ENCODE data around the gene NMT2.

NMT2 gene

DNA sequence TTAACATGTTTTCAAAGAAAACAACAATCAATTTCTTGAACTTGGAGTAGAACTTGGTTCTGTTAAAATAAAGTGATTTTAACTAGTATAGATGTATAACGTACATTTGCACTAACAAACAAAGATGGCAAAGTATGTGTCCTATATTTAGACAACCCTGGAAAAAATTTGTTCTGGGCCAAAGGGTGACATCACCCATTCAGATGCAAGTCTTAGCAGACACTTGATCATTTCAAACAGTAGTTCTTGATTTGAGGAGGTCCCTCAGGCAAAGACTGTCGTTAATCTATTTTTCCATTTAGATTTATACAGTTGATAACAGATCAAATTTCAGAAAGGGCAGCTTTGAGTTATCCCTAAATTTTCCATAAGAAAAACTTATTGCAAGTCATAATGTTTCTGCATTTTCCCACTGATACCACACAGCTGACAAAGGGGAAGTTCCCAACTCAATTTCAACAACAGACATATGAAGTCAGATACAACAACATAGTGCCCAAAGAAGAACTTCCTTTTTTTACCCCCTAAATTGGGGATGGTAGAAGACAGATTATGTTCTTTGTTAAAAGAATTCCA, 5.2 kb downstream of the NMT2 start:
- no peaks in the 10 kb centered on the region for H3K9me3 ChIP-seq
- H3K4me3 ChIP-seq (ENCODE audit: low read depth, low read length) = no peak overlapping the region
- TF ChIP-seq, protein P1, sequence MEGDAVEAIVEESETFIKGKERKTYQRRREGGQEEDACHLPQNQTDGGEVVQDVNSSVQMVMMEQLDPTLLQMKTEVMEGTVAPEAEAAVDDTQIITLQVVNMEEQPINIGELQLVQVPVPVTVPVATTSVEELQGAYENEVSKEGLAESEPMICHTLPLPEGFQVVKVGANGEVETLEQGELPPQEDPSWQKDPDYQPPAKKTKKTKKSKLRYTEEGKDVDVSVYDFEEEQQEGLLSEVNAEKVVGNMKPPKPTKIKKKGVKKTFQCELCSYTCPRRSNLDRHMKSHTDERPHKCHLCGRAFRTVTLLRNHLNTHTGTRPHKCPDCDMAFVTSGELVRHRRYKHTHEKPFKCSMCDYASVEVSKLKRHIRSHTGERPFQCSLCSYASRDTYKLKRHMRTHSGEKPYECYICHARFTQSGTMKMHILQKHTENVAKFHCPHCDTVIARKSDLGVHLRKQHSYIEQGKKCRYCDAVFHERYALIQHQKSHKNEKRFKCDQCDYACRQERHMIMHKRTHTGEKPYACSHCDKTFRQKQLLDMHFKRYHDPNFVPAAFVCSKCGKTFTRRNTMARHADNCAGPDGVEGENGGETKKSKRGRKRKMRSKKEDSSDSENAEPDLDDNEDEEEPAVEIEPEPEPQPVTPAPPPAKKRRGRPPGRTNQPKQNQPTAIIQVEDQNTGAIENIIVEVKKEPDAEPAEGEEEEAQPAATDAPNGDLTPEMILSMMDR (IDR thresholded peaks at IDR 0.05; ENCODE audit: low read depth, low read length) = no peak
- H3K36me3 ChIP-seq = no peaks in the 10 kb centered on the region
- H3K4me1 ChIP-seq = no peaks in the 10 kb centered on the region
- DNase-seq = no peak
- H3K27me3 ChIP-seq = no peaks in the 10 kb centered on the region

DNA sequence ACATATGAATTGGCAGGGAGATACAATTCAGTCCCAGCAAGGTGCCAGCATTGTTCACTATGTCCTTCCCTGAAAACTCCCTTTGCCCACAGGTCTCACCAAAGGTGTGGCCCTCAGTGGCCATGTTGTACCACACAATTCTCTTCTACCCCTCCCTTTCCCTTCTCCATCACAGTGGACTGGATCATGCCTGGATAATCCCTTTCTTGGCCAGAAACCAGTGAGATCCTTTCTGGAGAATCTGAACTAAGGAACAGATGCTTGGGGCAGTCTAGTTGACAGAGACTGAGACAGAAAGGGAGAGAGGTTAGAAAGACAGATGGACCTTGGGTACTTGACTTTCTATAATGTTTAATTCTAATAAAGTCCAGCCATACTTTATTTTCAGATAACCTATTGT, 9.5 kb downstream of the NMT2 start:
- no peaks in the 10 kb centered on the region for H3K36me3 ChIP-seq
- TF ChIP-seq, protein P1 (IDR thresholded peaks at IDR 0.05; ENCODE audit: low read depth, low read length) = no peak
- H3K4me1 ChIP-seq = no peaks in the 10 kb centered on the region
- no peak for DNase-seq
- no peaks in the 10 kb centered on the region for H3K9me3 ChIP-seq
- H3K27me3 ChIP-seq = no peaks in the 10 kb centered on the region
- no peak overlapping the region for H3K4me3 ChIP-seq (ENCODE audit: low read depth, low read length)

DNA sequence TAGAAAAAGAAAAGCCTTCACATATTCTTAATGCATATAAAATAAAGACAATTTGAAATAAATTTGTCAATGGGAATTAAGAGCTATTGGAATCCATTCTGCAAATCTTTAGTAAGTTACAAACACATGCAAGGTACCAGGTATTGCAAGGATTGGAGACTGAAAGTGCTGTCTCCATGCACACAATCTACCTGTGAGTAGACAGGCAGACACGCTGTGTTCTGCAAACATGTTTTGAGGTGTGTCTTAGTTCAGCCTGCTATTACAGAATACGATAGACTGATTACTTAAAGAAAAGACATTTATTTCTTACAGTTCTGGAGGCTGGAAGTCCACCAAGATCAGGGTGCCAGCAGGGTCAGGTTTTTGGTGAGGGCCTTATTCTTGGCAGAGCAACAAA, 10.0 kb downstream of the NMT2 start:
- no peaks in the 10 kb centered on the region for H3K27me3 ChIP-seq
- H3K9me3 ChIP-seq = no peaks in the 10 kb centered on the region
- H3K4me3 ChIP-seq (ENCODE audit: low read depth, low read length) = no peak overlapping the region
- TF ChIP-seq, protein P1 (IDR thresholded peaks at IDR 0.05; ENCODE audit: low read depth, low read length) = no peak
- no peak for DNase-seq
- no peaks in the 10 kb centered on the region for H3K36me3 ChIP-seq
- no peaks in the 10 kb centered on the region for H3K4me1 ChIP-seq

DNA sequence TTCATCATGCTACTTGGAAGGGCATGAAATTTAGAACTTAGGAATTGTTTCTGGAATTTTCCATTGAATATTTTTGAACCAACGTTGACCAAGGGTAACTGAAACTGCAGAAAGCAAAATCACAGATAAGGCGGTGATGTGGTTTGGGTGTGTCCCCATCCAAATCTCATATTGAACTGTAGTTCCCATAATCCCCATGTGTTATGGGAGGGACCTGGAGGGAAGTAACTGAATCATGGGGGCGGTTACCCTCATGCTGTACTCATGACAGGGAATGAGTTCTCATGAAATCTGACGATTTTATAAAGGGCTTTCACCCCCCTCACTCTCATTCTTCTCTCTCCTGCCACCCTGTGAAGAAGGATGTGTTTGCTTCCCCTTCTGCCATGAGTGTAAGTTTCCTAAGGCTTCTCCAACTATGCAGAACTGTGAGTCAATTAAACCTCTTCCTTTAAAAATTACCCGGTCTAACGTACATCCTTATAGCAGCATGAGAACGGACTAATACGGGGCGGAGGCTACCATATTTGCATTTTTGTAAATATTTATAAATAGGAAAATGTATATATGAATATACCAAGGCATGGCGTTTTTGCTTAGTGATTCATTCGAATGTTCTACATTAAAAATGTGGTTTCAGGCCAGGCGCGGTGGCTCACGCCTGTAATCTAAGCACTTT, 12.4 kb downstream of the NMT2 start:
- Histone ChIP-seq H3K4me3 (ENCODE audit: low read depth, low read length) (no peak overlapping the region), H3K36me3 (no peaks in the 10 kb centered on the region), H3K4me1 (no peaks in the 10 kb centered on the region)

DNA sequence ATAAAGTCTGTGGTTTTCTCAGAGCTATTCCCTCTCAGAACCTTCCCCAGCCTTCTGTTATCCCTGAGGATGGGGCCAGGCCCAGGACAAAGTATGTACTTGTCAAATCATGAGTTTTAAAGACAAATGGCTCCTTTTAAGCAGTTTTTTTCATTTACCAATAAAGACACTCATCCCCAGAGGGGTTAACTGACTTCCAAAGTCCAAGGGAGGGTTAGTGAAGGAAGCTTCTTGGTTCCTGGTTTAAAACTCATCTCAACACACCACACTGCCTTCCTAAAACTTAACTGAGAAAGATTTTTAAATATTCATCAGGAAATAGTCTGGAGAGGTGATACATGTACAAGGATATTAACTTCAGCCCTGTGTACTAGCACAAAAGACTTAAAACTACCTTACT, 15.9 kb downstream of the NMT2 start:
- no peaks in the 10 kb centered on the region for H3K9me3 ChIP-seq
- DNase-seq = no peak
- no peak overlapping the region for H3K4me3 ChIP-seq (ENCODE audit: low read depth, low read length)
- no peaks in the 10 kb centered on the region for H3K36me3 ChIP-seq
- H3K4me1 ChIP-seq = no peaks in the 10 kb centered on the region
- H3K27me3 ChIP-seq = no peaks in the 10 kb centered on the region
- TF ChIP-seq, protein P1 (IDR thresholded peaks at IDR 0.05; ENCODE audit: low read depth, low read length) = no peak

More for the DNA sequence above, 12.4 kb downstream of the NMT2 start:
- Histone ChIP-seq H3K27me3 (no peaks in the 10 kb centered on the region), H3K9me3 (no peaks in the 10 kb centered on the region)
- TF ChIP-seq, protein P1 (IDR thresholded peaks at IDR 0.05; ENCODE audit: low read depth, low read length) = no peak
- DNase-seq = no peak

DNA sequence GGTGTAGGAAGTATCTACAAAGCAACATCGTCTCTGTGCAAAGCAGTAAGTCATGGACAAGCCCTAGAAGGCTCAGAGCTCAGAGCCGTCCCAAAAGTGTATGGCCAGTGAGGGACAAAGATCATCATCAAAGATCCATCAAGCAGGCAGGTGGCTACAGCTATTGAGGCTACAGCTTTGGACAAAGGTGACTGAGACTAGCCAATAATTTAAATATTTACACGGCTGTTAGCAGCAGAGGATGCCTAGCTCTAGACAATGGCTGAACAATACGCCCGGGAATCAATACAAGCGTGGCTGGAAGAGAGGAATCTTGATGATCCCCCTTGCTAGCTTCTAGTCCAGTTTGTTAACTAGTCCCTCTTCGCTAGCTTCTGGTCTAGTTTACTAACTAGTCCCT, 17.9 kb downstream of the NMT2 start:
- Histone ChIP-seq H3K4me3 (ENCODE audit: low read depth, low read length) (no peak overlapping the region), H3K9me3 (no peaks in the 10 kb centered on the region), H3K27me3 (no peaks in the 10 kb centered on the region), H3K4me1 (no peaks in the 10 kb centered on the region), H3K36me3 (no peaks in the 10 kb centered on the region)
- TF ChIP-seq, protein P1 (IDR thresholded peaks at IDR 0.05; ENCODE audit: low read depth, low read length) = no peak
- DNase-seq = no peak

Measured in BE2C (cell line).